Activated CD4-positive, alpha-beta memory T cell treated with anti-CD3 and anti-CD28 coated beads for 36 hours (primary cell): Measurements from ENCODE around the gene GJA10. TPM values are rescaled to one million over a fixed set of nuclear protein-coding genes. Genes with fewer than 3 reads are reported as not detected.
"Not testable (repeated sequence)": the region's sequence is repeated elsewhere in the genome, so short reads cannot be mapped to it uniquely, and the experiment has no call there.

Experiments
- CTCF ChIA-PET: fragments of 350-600 bp; sonication (Branson Sonifier 250); formaldehyde crosslinking; loops from one replicate; lab custom pipeline; 2021; ENCODE audit warnings: antibody characterized with exemption, inconsistent platforms; lab: Charles Lee
- POLR2A ChIA-PET: fragments of 350-600 bp; sonication (Branson Sonifier 250); formaldehyde crosslinking; loops from one replicate; lab custom pipeline; 2021; ENCODE audit warnings: antibody characterized with exemption; lab: Charles Lee
- DNase-seq: peaks from one replicate; pipeline ENCODE4 v3.0.0-alpha.2; 2020
- H3K27ac Mint-ChIP-seq: one replicate; pipeline ENCODE4 v1.8.0; 2021; ENCODE audit warnings: mixed read lengths
- H3K27me3 Mint-ChIP-seq: one replicate; pipeline ENCODE4 v1.8.0; 2021; ENCODE audit warnings: mixed read lengths
- H3K36me3 Mint-ChIP-seq: one replicate; pipeline ENCODE4 v1.8.0; 2021; ENCODE audit warnings: mixed read lengths
- H3K4me1 Mint-ChIP-seq: one replicate; pipeline ENCODE4 v1.8.0; 2021; ENCODE audit warnings: low read depth, mixed read lengths
- H3K4me3 Mint-ChIP-seq: one replicate; pipeline ENCODE4 v1.8.0; 2021; ENCODE audit warnings: mild to moderate bottlenecking, mixed read lengths
- H3K9me3 Mint-ChIP-seq: one replicate; pipeline ENCODE4 v1.8.0; 2021; ENCODE audit warnings: mixed read lengths
- intact Hi-C: fragments of 100-400 bp; cut with micrococcal nuclease; formaldehyde crosslinking; loops from one replicate; pipeline ENCODE4 v1.15.1; 2023
- total RNA-seq, 2 experiments: library from RNA; stranded (reverse); gene quantifications; one replicate each; pipeline ENCODE4 v1.2.3, GENCODE V29; 2021

Gene GJA10
- not detected for total RNA-seq

DNA sequence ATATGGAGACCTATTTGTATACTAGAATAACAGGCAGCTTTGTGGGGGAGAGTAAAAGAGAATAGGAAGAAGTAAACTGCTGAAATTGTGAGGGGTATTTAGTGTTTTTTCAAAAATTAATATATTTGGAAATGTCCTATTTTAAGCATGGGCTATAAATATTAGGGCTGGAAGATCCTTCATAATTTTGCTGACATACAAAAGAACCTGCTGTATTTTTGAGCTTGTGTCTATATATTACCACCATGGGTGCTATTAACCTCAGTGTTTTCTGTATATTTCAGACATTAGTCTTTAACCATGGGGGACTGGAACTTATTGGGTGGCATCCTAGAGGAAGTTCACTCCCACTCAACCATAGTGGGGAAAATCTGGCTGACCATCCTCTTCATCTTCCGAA, at the start of gene GJA10:
Gene GJA10 (plus strand): TSS at position 301 of the 400 bp plus-strand sequence. CDS start 0 bp downstream, at position 301.
- H3K4me1 Mint-ChIP-seq = peaks cover 2% of the 10 kb centered on the region
- H3K36me3 Mint-ChIP-seq = no peaks in the 10 kb centered on the region
- POLR2A ChIA-PET = no interaction called here
- CTCF ChIA-PET = no interaction called here
- no peak within 1 kb of the TSS for H3K27ac Mint-ChIP-seq
- no peaks in the 10 kb centered on the region for H3K9me3 Mint-ChIP-seq
- peaks cover 30% of the 10 kb centered on the region for H3K27me3 Mint-ChIP-seq
- no peak for DNase-seq
- H3K4me3 Mint-ChIP-seq = no peak within 1 kb of the TSS
- intact Hi-C loops = no loop called here

DNA sequence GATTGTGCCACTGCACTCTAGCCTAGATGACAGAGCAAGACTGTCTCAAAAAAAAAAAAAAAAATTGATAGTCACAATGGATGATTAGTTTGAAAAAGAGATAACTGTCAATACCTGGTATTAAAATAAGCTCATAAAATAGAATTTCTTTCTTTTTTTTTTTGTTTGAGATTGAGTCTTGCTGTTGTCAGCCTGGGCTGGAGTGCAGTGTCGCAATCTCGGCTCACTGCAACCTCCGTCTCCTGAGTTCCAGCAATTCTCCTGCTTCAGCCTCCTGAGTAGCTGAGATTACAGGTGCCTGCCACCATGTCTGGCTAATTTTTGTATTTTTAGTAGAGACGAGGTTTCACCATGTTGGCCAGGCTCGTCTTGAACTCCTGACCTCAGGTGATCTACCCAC, 46.8 kb upstream of the GJA10 start:
- H3K4me3 Mint-ChIP-seq, CTCF ChIA-PET, intact Hi-C loops, H3K9me3 Mint-ChIP-seq, H3K27ac Mint-ChIP-seq, DNase-seq, H3K27me3 Mint-ChIP-seq: not testable (repeated sequence)
- POLR2A ChIA-PET = interaction anchor here (0.6 kb wide), 1 partner anchor 495 kb away, joined by 3 read pairs; the partner anchor contains the start of gene UBE2J1
- H3K4me1 Mint-ChIP-seq = peaks cover 15% of the 10 kb centered on the region
- peaks cover 29% of the 10 kb centered on the region for H3K36me3 Mint-ChIP-seq

DNA sequence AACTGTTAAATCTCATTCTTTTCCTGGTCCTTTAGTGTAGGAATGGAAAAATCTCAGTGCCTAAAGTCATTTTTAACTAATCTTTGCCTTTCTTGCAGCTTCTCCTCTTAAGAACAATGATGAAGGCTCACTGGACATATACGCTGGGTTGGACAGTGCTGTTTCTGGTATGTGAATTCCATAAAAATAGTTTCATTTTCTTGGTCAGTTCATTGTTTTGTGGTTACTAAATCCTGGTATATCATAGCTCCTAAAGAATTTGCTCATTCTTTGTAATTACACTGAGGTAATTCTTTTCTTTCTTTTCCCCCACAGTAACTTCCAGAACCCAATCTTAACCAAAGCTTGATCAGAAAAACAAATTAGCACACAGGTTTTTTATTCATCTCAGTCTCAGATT, 41.2 kb upstream of the GJA10 start:
- Mint-ChIP-seq H3K9me3 (no peaks in the 10 kb centered on the region), H3K36me3 (peaks cover 54% of the 10 kb centered on the region), H3K27ac (no peak overlapping the region), H3K4me3 (no peak overlapping the region), H3K27me3 (no peaks in the 10 kb centered on the region), H3K4me1 (peaks cover 5% of the 10 kb centered on the region)
- no peak for DNase-seq
- ChIA-PET CTCF (no interaction called here), POLR2A (no interaction called here)
- intact Hi-C loops = no loop called here

DNA sequence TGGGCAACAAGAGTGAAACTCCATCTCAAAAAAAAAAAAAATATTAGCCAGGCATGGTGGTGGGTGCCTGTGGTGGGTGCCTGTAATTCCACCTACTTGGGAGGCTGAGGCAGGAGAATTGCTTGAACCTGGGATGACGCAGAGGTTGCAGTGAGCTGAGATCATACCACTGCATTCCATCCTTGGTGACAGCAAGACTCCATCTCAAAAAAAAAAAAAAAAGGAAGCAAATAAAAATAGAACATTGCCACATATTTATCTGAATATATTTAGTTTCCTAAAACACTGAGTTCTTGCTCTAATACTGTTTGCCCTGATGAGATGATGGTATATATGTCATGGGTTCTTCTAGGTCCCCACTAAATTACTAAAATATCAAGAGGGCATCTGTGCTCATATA, 36.2 kb upstream of the GJA10 start:
- intact Hi-C loops = no loop called here
- Mint-ChIP-seq H3K27me3 (no peaks in the 10 kb centered on the region), H3K4me3 (no peak overlapping the region), H3K27ac (no peak overlapping the region), H3K9me3 (no peaks in the 10 kb centered on the region), H3K36me3 (peaks cover 57% of the 10 kb centered on the region), H3K4me1 (peaks cover 16% of the 10 kb centered on the region)
- no peak for DNase-seq
- CTCF ChIA-PET = no interaction called here
- POLR2A ChIA-PET = interaction anchor here (0.7 kb wide), 1 partner anchor 494 kb away, joined by 3 read pairs; no protein-coding TSS in a partner anchor

DNA sequence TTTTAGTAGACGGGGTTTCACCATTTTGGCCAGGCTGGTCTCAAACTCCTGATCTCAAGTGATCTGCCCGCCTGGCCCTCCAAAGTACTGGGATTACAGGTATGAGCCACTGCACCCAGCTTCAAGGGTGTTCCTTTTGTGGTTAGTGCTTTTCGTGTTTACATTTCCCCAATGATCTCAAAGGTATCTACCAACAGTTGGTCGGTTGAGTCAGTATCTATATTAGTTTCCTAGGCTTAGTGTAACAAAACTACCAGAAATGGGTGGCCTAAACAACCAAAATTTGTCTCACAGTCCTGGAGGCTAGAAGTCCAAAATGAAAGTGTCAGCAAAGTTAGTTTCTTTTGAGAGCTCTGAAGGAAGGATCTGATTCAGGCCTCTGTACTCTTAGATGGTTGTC, 34.5 kb upstream of the GJA10 start:
- peak; percentile 44 for DNase-seq
- Mint-ChIP-seq H3K4me1 (peaks cover 17% of the 10 kb centered on the region), H3K9me3 (no peaks in the 10 kb centered on the region), H3K27me3 (no peaks in the 10 kb centered on the region), H3K36me3 (peaks cover 62% of the 10 kb centered on the region), H3K4me3 (no peak overlapping the region), H3K27ac (peak overlapping the region; percentile 67)
- ChIA-PET CTCF (no interaction called here), POLR2A (no interaction called here)
- intact Hi-C loops = no loop called here

DNA sequence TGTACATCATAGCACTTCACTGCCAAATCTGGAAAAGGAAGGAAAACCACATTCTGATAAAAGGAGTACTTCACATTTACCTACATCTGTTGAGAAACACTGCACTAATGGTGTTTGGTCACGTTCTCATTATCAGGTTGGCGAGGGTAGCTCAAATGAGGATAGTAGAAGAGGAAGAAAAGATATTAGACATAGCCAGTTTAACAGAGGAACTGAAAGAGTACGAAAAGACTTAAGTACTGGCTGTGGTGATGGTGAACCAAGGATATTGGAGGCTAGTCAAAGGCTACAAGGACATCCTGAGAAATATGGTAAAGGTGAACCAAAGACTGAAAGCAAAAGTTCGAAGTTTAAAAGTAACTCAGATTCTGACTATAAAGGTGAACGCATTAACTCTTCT, 32.0 kb upstream of the GJA10 start:
- H3K9me3 Mint-ChIP-seq = no peaks in the 10 kb centered on the region
- H3K4me3 Mint-ChIP-seq = no peak overlapping the region
- CTCF ChIA-PET = interaction anchor here (0.7 kb wide), 1 partner anchor 11 kb away, joined by 3 read pairs; no protein-coding TSS in a partner anchor
- no peak overlapping the region for H3K27ac Mint-ChIP-seq
- intact Hi-C loops = no loop called here
- peaks cover 62% of the 10 kb centered on the region for H3K36me3 Mint-ChIP-seq
- POLR2A ChIA-PET = no interaction called here
- no peaks in the 10 kb centered on the region for H3K27me3 Mint-ChIP-seq
- peaks cover 17% of the 10 kb centered on the region for H3K4me1 Mint-ChIP-seq
- DNase-seq = no peak

DNA sequence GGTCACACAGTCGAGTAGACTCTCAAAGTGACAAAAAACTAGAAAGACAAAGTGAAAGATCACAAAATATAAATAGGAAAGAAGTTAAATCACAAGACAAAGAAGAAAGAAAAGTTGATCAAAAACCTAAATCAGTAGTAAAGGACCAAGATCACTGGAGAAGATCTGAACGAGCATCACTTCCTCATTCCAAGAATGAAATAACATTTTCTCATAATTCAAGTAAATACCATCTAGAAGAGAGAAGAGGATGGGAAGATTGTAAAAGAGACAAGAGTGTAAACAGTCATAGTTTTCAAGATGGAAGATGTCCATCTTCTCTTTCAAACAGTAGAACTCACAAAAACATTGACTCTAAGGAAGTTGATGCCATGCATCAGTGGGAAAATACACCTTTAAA, 31.6 kb upstream of the GJA10 start:
- ChIA-PET CTCF (no interaction called here), POLR2A (no interaction called here)
- H3K27ac Mint-ChIP-seq = no peak overlapping the region
- peaks cover 67% of the 10 kb centered on the region for H3K36me3 Mint-ChIP-seq
- no peaks in the 10 kb centered on the region for H3K27me3 Mint-ChIP-seq
- peaks cover 17% of the 10 kb centered on the region for H3K4me1 Mint-ChIP-seq
- DNase-seq = no peak
- intact Hi-C loops = no loop called here
- H3K4me3 Mint-ChIP-seq = no peak overlapping the region
- H3K9me3 Mint-ChIP-seq = no peaks in the 10 kb centered on the region

DNA sequence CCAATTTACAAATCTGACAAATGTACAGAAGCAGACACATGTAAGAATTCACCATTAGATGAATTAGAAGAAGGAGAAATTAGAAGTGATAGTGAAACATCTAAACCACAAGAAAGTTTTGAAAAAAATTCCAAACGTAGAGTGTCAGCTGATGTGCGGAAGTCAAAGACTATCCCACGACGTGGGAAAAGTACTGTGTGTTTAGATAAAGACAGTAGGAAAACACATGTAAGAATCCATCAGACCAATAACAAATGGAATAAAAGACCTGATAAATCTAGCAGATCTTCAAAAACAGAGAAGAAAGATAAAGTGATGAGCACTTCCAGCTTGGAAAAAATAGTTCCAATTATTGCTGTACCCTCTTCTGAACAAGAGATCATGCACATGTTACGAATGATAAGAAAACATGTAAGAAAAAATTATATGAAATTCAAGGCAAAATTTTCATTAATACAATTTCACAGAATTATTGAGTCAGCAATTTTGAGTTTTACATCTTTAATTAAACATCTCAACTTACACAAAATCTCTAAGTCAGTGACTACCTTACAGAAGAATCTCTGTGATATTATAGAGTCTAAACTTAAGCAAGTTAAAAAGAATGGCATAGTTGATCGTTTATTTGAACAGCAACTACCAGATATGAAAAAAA, 28.1 kb upstream of the GJA10 start:
- no peaks in the 10 kb centered on the region for H3K9me3 Mint-ChIP-seq
- no peak overlapping the region for H3K27ac Mint-ChIP-seq
- H3K4me3 Mint-ChIP-seq = no peak overlapping the region
- POLR2A ChIA-PET = no interaction called here
- no peak for DNase-seq
- H3K36me3 Mint-ChIP-seq = peaks cover 70% of the 10 kb centered on the region
- H3K4me1 Mint-ChIP-seq = peaks cover 11% of the 10 kb centered on the region
- H3K27me3 Mint-ChIP-seq = no peaks in the 10 kb centered on the region
- CTCF ChIA-PET = no interaction called here
- intact Hi-C loops = no loop called here

DNA sequence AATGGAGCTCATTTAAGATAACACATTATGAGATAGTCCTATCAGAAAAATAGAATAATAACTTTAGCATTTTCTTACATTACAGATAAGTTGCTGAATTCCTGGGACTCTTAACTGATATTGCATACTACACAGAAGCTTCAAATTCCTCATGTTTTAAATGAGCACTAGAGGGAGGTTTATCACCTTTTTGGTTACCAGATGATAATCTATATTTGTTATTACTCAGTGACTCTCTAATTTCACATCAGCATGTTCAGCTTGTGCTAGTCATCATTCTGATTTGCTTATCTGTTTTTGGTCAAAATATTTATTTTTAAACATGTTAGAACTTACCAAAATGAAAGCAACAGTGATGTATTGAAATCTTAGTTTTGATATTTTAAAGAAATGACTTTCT, 20.5 kb upstream of the GJA10 start:
- DNase-seq = no peak
- H3K27ac Mint-ChIP-seq = no peak overlapping the region
- peaks cover 23% of the 10 kb centered on the region for H3K36me3 Mint-ChIP-seq
- CTCF ChIA-PET = interaction anchor here (0.6 to 1.7 kb wide), 5 partner anchors 12 to 606 kb away, joined by 3 to 4 read pairs (median 3); no protein-coding TSS in a partner anchor
- no peaks in the 10 kb centered on the region for H3K27me3 Mint-ChIP-seq
- peaks cover 5% of the 10 kb centered on the region for H3K4me1 Mint-ChIP-seq
- intact Hi-C loops = no loop called here
- H3K9me3 Mint-ChIP-seq = no peaks in the 10 kb centered on the region
- POLR2A ChIA-PET = interaction anchor here (0.7 to 0.9 kb wide), 2 partner anchors 40 to 44 kb away, joined by 3 read pairs; partner anchors contain the start of gene CASP8AP2
- no peak overlapping the region for H3K4me3 Mint-ChIP-seq

DNA sequence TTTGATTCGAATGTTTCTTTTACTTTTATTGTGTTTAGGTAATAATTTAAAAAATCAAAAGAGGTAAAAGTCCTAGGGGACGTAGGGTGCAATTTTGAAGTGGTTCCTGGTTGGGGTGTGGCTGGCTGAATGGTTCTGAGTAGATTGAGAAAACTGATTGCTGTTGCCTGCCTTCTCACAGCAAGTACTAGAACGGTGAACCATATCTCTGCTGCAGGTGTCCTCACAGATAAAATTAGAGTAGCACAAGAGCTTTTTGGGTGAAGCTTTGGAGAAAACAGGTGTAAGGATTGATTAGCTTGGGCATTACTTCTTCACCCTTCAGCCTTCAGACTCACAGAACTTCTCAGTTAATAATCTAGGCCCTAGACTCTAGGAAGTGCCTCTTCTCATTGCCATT, 19.8 kb upstream of the GJA10 start:
- no peak overlapping the region for H3K4me3 Mint-ChIP-seq
- H3K9me3 Mint-ChIP-seq = no peaks in the 10 kb centered on the region
- no peak overlapping the region for H3K27ac Mint-ChIP-seq
- peaks cover 21% of the 10 kb centered on the region for H3K36me3 Mint-ChIP-seq
- no peak for DNase-seq
- H3K4me1 Mint-ChIP-seq = peaks cover 5% of the 10 kb centered on the region
- H3K27me3 Mint-ChIP-seq = no peaks in the 10 kb centered on the region
- intact Hi-C loops = no loop called here
- ChIA-PET POLR2A (no interaction called here), CTCF (interaction anchor here (0.6 kb wide), 1 partner anchor 421 kb away, joined by 3 read pairs; no protein-coding TSS in a partner anchor)

DNA sequence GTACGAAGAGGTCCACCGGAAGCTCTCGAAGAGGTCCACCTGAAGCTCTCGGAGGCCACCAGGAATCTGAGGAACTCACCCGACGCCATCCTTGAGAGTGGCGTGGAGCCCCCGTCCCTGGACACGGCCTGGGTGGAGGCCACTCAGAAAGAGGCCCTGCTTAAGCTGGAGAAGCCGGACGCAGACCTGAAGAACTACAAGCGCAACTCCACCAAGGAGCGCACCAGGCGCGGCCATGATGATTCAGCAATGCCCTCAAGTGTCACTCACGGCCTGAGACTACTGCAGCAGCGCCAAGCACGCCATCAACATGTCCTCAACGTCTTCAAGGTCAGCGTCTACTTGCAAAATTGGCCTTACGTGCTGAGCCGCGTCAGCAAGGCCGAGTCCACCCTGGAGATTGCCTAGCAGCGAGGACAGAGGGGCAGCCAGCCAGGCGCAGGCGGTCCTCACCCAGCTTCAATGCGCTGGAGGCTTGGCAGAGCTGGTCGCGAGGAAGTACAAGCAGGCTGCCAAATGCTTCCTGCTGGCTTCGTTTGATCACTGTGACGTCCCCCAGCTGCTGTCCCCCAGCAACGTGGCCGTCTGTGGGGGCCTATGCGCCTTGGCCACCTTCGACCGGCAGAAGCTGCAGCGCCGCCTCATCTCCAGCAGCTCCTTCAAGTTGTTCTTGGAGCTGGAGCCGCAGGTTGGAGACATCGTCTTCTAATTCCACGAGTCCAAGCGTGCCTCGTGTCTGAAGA, 7.7 kb upstream of the GJA10 start:
- Mint-ChIP-seq H3K27ac (no peak overlapping the region), H3K27me3 (peaks cover 6% of the 10 kb centered on the region), H3K36me3 (no peaks in the 10 kb centered on the region), H3K9me3 (no peaks in the 10 kb centered on the region), H3K4me1 (peaks cover 9% of the 10 kb centered on the region), H3K4me3 (no peak overlapping the region)
- ChIA-PET POLR2A (no interaction called here), CTCF (interaction anchor here (0.6 kb wide), 1 partner anchor 58 kb away, joined by 3 read pairs; no protein-coding TSS in a partner anchor)
- DNase-seq = no peak
- intact Hi-C loops = no loop called here

DNA sequence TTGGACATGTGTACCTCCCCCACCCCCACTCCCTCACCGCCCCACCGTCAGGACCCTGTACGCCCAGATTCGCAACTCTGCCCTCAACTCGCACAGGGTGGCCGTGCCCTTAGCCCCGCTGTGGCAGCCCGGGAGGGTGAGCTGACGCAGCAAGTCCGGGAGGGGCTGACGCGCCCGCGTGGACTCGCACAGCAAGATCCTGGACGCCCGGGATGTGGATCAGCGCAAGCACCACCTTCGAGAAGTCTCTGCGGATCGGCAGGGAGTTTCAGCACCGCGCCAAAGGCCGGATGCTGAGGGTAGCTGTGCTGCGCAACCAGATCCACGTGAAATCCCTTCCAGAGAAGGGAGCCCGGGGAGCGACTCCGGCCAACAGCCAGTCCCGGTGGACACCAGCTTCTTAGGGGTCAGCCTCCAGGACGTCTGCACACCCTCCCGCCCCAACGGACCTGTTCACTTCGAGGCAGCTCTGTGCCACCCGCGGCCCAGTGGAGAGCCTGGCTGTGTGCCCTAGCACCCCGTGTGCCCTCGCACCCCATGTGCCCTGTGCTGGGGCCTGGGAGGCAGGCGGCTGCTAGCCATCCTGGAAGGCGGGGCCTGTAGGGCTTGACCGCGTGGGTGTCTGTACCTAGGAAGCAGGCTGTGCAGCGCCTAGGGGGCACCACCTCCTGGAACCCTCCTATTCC, 6.7 kb upstream of the GJA10 start:
- intact Hi-C loops = loop anchor here (1.0 kb wide), 1 partner anchor 52 kb away; no protein-coding TSS in a partner anchor
- CTCF ChIA-PET = no interaction called here
- H3K4me3 Mint-ChIP-seq = no peak overlapping the region
- POLR2A ChIA-PET = no interaction called here
- no peaks in the 10 kb centered on the region for H3K9me3 Mint-ChIP-seq
- peaks cover 8% of the 10 kb centered on the region for H3K27me3 Mint-ChIP-seq
- peak; percentile 17 for DNase-seq
- no peak overlapping the region for H3K27ac Mint-ChIP-seq
- no peaks in the 10 kb centered on the region for H3K36me3 Mint-ChIP-seq
- H3K4me1 Mint-ChIP-seq = peaks cover 9% of the 10 kb centered on the region
